Caki2 (cell line): ENCODE measurements around the gene GAD2. TPM values are rescaled to one million over a fixed set of nuclear protein-coding genes. Genes with fewer than 3 reads are reported as not detected.
A peak's percentile ranks its signal among the peaks of the same experiment; 100 is the strongest.

ENCODE experiments used
- DNase-seq: peaks from one replicate; pipeline ENCODE4 v3.0.0-alpha.2; 2015; ENCODE audit warnings: low read depth
- in situ Hi-C: cut with HindIII; loops from 2 replicates; pipeline ENCODE4 v1.10.0; 2016; ENCODE audit warnings: low sequenced_read_pairs, low pct_unique_long_range_greater_than_20kb, mixed read lengths
- total RNA-seq: library from RNA; depleted of rRNA; stranded (reverse); fragments of >200 nt; shearing (Covaris generic); gene quantifications from 2 replicates; pipeline ENCODE4 v1.2.3, GENCODE V29; 2014; ENCODE audit warnings: low replicate concordance; rRNA removed

Gene GAD2
- not detected in 2 replicates for total RNA-seq

- DNase-seq = no peak
- in situ Hi-C loops = no loop called here
These were observed at the start of gene GAD2 for GRCh38 chr10:26216585-26217395. TSS of gene GAD2 (plus strand) at chr10:26216774. CDS start at chr10:26216810, 36 bp downstream.

GRCh38 chr10:26169466-26169865, 47.1 kb upstream of the GAD2 start:
- no peak for DNase-seq
- in situ Hi-C loops = no loop called here

- DNase-seq = no peak
- in situ Hi-C loops = no loop called here
These were observed 44.4 kb upstream of the GAD2 start for GRCh38 chr10:26172131-26172530.

- in situ Hi-C loops = no loop called here
- DNase-seq = no peak
These were observed 42.7 kb upstream of the GAD2 start for GRCh38 chr10:26173837-26174236.

- in situ Hi-C loops = no loop called here
- DNase-seq = no peak
These were observed 39.2 kb upstream of the GAD2 start for GRCh38 chr10:26177341-26177740.

DNA sequence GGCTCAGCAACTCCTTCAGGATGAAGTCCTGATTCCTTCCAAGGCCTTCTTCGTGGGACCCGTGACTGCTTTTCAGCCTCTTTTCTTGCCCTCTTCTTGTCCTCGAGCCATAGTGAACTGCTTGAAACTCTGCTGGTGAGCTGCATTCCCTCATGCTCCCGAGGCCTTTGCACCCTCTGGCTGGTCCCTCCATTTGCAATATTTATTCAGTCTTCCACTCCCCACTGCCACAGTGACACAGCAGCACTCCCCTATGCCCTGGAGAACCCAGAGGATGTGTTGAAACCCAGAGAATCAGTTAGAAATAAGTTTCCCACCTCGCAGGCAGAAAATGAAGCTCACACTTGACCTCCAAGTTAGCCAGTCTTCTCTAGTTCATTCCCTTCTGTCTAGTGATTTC, 22.3 kb upstream of the GAD2 start:
- in situ Hi-C loops = no loop called here
- no peak for DNase-seq

GRCh38 chr10:26197248-26197647, 19.3 kb upstream of the GAD2 start:
- in situ Hi-C loops = no loop called here
- no peak for DNase-seq

GRCh38 chr10:26198119-26198518, 18.5 kb upstream of the GAD2 start:
- in situ Hi-C loops = no loop called here
- no peak for DNase-seq

DNA sequence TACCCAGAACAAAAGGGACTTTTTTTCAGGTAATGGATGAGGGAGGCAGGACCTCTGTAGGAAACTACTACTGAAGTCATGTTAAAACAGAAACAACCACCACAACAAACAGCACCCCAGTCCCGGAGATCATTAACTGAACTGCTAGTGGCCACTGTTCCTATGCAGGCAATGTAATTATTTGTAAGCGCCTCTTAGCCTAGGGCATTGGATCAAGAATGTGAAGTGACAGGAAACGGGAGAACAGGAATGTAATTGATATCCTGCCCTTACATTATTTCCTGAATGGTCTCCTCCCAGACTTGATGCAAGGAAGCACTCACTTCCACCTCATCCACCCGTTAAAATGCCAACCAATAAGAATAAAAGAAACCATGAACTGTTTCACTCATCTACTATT, 16.7 kb upstream of the GAD2 start:
- in situ Hi-C loops = no loop called here
- DNase-seq = no peak

- no peak for DNase-seq
- in situ Hi-C loops = no loop called here
These were observed 11.4 kb upstream of the GAD2 start for GRCh38 chr10:26205223-26205622.

DNA sequence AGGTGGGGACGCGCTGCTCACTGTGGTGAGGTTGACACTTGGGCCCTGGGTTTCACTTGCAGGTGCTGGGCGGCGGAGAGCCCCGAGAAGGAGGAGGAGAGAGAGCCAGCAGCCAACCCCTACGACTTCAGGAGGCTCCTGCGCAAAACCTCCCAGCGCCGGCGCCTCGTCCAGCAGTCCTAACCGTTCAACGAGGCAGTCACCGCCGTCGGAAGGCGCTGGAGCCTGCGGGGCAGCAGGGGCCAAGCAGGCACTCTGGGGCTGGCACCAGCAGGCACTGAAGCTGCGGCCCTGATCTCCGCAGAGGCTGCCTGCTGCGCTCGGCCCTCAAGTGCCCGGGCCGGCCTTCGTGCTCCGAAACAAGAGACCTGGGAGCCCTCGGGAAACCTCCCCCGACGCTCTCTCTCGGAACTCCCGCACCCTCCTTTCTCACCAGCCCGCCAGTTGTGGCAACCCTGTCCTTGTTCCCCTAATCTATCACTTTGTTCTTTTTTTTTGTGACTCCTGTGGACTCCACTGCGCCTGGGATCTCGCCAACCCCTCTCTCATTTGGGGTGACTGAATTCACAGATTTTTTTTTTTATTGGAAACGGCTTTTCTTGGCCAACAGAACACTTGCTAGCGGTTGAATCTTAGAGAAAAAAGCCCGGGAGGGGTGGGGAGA, 4.7 kb upstream of the GAD2 start:
- in situ Hi-C loops = no loop called here
- DNase-seq = no peak

DNA sequence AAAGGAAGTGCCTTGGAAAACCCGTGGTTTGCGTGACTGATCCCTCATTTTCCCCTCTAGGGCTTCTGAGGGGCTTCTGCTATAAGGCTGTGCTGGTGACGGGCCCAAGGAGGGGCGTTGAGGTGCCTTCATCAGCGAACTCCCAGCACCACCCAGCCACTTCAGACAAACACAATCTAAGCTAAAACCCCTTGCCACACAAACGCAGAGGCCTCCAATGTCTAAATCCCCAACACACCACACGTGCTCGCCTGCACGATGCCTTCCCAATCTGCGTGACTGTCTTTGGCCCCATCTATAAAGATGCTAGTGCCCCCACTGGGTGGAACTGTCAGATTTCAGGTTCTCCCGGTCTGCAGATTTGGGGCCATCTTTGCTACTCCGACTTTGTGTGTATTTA, 4.1 kb upstream of the GAD2 start:
- no peak for DNase-seq
- in situ Hi-C loops = no loop called here

- no peak for DNase-seq
- in situ Hi-C loops = no loop called here
These were observed 3.3 kb upstream of the GAD2 start for GRCh38 chr10:26213157-26213800.

DNA sequence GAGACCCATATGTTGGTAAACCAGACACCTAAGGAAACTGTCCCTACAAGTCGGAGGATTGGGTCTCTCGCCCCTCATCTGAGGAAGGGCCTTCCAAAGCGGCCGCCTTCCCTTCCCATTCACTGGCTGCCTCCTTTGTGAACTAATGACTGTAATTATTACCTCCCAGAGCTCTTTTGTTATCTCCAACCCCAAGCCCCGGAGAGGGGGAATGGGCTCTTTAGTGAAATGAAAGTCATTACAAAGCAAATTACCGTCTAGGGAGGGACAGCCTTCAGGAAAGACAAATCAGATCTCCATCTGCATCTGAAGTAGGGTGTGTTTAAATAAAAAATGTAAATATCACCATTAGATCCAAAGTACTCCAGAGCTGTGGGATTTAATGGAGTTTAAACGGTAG, 2.6 kb upstream of the GAD2 start:
- no peak for DNase-seq
- in situ Hi-C loops = no loop called here

GRCh38 chr10:26214551-26215395, 1.8 kb upstream of the GAD2 start:
- in situ Hi-C loops = no loop called here
- DNase-seq = no peak

- in situ Hi-C loops = no loop called here
- DNase-seq = no peak
These were observed 1.1 kb upstream of the GAD2 start for GRCh38 chr10:26215396-26215934.

DNA sequence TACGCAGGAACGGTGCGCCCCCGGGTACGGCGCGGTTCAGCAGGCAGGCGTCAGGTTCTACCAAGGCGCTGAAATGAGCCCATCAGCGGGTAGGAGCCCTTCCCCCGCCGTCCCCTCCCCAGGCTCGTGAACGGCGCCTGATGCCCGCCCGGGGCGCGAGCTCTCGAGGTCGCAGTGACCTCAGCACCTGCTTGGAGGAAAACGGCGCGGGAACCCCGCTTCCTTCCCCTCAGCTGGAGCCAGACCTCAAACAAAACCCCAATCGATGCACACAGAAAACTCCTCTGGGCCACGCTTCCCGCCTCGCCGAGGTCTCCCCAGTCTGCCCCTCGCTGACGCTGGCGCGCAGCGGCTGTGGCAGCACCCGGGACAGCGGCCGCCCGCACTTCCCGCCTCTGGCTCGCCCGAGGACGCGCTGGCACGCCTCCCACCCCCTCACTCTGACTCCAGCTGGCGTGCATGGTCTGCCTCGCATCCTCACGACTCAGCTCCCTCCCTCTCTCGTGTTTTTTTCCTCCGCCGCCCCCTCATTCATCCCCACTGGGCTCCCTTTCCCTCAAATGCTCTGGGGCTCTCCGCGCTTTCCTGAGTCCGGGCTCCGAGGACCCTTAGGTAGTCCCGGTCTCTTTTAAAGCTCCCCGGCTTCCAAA, 514 bp upstream of the GAD2 start:
- peak; percentile 22 for DNase-seq
- in situ Hi-C loops = no loop called here
